Stimulated activated CD4-positive, alpha-beta T cell treated with anti-CD3 and anti-CD28 coated beads, Interleukin-4, amount 100 ng/mL, for 4 hours (primary cell): ENCODE data around the gene IPO5.
"Not testable (repeated sequence)": the region's sequence is repeated elsewhere in the genome, so short reads cannot be mapped to it uniquely, and the experiment has no call there.

Experiments used
- DNase-seq, 2 experiments: peaks; one replicate each; pipeline ENCODE4 v3.0.0-alpha.2; 2020

The IPO5 gene

GRCh38 chr13:97953376-97953970 lies at the start of gene IPO5:
Gene IPO5 (plus strand): TSS chr13:97953675. CDS start chr13:97976697, 23,022 bp downstream.
- DNase-seq, result no peak

GRCh38 chr13:97904059-97904458 lies 49.4 kb upstream of the IPO5 start:
- no peak for DNase-seq

GRCh38 chr13:97905517-97905916 lies 48.0 kb upstream of the IPO5 start:
- DNase-seq, result no peak

- DNase-seq, result no peak
Observed at GRCh38 chr13:97911311-97912138, 42.0 kb upstream of the IPO5 start.

- no peak for DNase-seq
Observed at GRCh38 chr13:97912139-97912535, 41.3 kb upstream of the IPO5 start.

- no peak for DNase-seq
Observed at GRCh38 chr13:97913206-97913605, 40.3 kb upstream of the IPO5 start.

GRCh38 chr13:97914540-97914939 lies 38.9 kb upstream of the IPO5 start:
- no peak for DNase-seq

- DNase-seq, result no peak
Observed at GRCh38 chr13:97921176-97921816, 32.2 kb upstream of the IPO5 start.

- no peak for DNase-seq
Observed at GRCh38 chr13:97928301-97928700, 25.2 kb upstream of the IPO5 start.

GRCh38 chr13:97932036-97932435 lies 21.4 kb upstream of the IPO5 start:
- DNase-seq, result no peak

- no peak for DNase-seq
Observed at GRCh38 chr13:97932647-97933046, 20.8 kb upstream of the IPO5 start.

- DNase-seq, result no peak
Observed at GRCh38 chr13:97933776-97934175, 19.7 kb upstream of the IPO5 start.

GRCh38 chr13:97934590-97934989 lies 18.9 kb upstream of the IPO5 start:
- DNase-seq, result no peak

- DNase-seq, result no peak
Observed at GRCh38 chr13:97935071-97935470, 18.4 kb upstream of the IPO5 start.

GRCh38 chr13:97936036-97936435 lies 17.4 kb upstream of the IPO5 start:
- no peak for DNase-seq

GRCh38 chr13:97938706-97939475 lies 14.6 kb upstream of the IPO5 start:
- no peak for DNase-seq

- no peak for DNase-seq
Observed at GRCh38 chr13:97944396-97945029, 9.0 kb upstream of the IPO5 start.

GRCh38 chr13:97945342-97945741 lies 8.1 kb upstream of the IPO5 start:
- DNase-seq, result no peak

GRCh38 chr13:97945792-97946419 lies 7.6 kb upstream of the IPO5 start:
- DNase-seq, result no peak

- no peak for DNase-seq
Observed at GRCh38 chr13:97946951-97947588, 6.4 kb upstream of the IPO5 start.

GRCh38 chr13:97948041-97948440 lies 5.4 kb upstream of the IPO5 start:
- DNase-seq, result no peak

- DNase-seq, result not testable (repeated sequence)
Observed at GRCh38 chr13:97949316-97949715, 4.2 kb upstream of the IPO5 start.
